ENCODE results near the gene MDFIC2.
A peak's percentile ranks its signal among the peaks of the same experiment; 100 is the strongest.
"Not testable (repeated sequence)": the region's sequence is repeated elsewhere in the genome, so short reads cannot be mapped to it uniquely, and the experiment has no call there.

The MDFIC2 gene

GRCh38 chr3:70312336-70312735 is at the start of gene MDFIC2:
MDFIC2 (minus strand) TSS chr3:70312638; CDS start chr3:70311973, 665 bp downstream.
- DNase-seq, result no peak

- no peak for DNase-seq
Measured at GRCh38 chr3:70360979-70361760, 48.7 kb upstream of the MDFIC2 start.

GRCh38 chr3:70359711-70360110 is 47.3 kb upstream of the MDFIC2 start:
- DNase-seq, result no peak

- DNase-seq, result peak; percentile 41
Measured at GRCh38 chr3:70358978-70359580, 46.6 kb upstream of the MDFIC2 start.

GRCh38 chr3:70352215-70352614 is 39.8 kb upstream of the MDFIC2 start:
- no peak for DNase-seq

GRCh38 chr3:70342149-70342548 is 29.7 kb upstream of the MDFIC2 start:
- no peak for DNase-seq

GRCh38 chr3:70336885-70337284 is 24.4 kb upstream of the MDFIC2 start:
- not testable (repeated sequence) for DNase-seq

- DNase-seq, result no peak
Measured at GRCh38 chr3:70333080-70333479, 20.6 kb upstream of the MDFIC2 start.

GRCh38 chr3:70315021-70315420 is 2.6 kb upstream of the MDFIC2 start:
- DNase-seq, result no peak

- DNase-seq, result no peak
Measured at GRCh38 chr3:70310809-70311208, 1.6 kb downstream of the MDFIC2 start.

- no peak for DNase-seq
Measured at GRCh38 chr3:70309591-70309990, 2.8 kb downstream of the MDFIC2 start.

- DNase-seq, result no peak
Measured at GRCh38 chr3:70308760-70309159, 3.7 kb downstream of the MDFIC2 start.

GRCh38 chr3:70306736-70307135 is 5.7 kb downstream of the MDFIC2 start:
- DNase-seq, result no peak

GRCh38 chr3:70298385-70298784 is 14.1 kb downstream of the MDFIC2 start:
- DNase-seq, result no peak

- no peak for DNase-seq
Measured at GRCh38 chr3:70291097-70291482, 21.3 kb downstream of the MDFIC2 start.

GRCh38 chr3:70290431-70291096 is 21.9 kb downstream of the MDFIC2 start:
- not testable (repeated sequence) for DNase-seq

- DNase-seq, result no peak
Measured at GRCh38 chr3:70281663-70282062, 30.8 kb downstream of the MDFIC2 start.

- no peak for DNase-seq
Measured at GRCh38 chr3:70277304-70277703, 35.1 kb downstream of the MDFIC2 start.

GRCh38 chr3:70276901-70277300 is 35.5 kb downstream of the MDFIC2 start:
- no peak for DNase-seq

GRCh38 chr3:70273492-70273891 is 38.9 kb downstream of the MDFIC2 start:
- DNase-seq, result no peak

- no peak for DNase-seq
Measured at GRCh38 chr3:70272798-70273197, 39.6 kb downstream of the MDFIC2 start.

- DNase-seq, result no peak
Measured at GRCh38 chr3:70264122-70264780, 48.2 kb downstream of the MDFIC2 start.

GRCh38 chr3:70261283-70261682 is 51.2 kb downstream of the MDFIC2 start:
- DNase-seq, result no peak
